Astrocyte of the cerebellum (primary cell): ENCODE data around the gene SF3B3.

Source experiments
- DNase-seq: peaks from one replicate; pipeline ENCODE4 v3.0.0-alpha.2; 2011; ENCODE audit warnings: low read depth
- H3K4me3 ChIP-seq: 2 replicates; pipeline ENCODE4 v1.5.1; 2011; ENCODE audit warnings: mild to moderate bottlenecking, low read depth, low read length, moderate library complexity
- in situ Hi-C: cut with HindIII; loops from 2 replicates; pipeline ENCODE4 v1.10.0; 2017; ENCODE audit warnings: low sequenced_read_pairs
- TF ChIP-seq, protein P1 (sequence below): IDR thresholded peaks from 2 replicates; pipeline ENCODE4 v1.5.1; 2012; ENCODE audit warnings: low read length, low read depth, moderate library complexity, mild to moderate bottlenecking; ENCODE audit errors: missing control alignments

The SF3B3 gene

GRCh38 chr16:70490261-70490660, 33.4 kb upstream of the SF3B3 start:
- TF ChIP-seq, protein P1, sequence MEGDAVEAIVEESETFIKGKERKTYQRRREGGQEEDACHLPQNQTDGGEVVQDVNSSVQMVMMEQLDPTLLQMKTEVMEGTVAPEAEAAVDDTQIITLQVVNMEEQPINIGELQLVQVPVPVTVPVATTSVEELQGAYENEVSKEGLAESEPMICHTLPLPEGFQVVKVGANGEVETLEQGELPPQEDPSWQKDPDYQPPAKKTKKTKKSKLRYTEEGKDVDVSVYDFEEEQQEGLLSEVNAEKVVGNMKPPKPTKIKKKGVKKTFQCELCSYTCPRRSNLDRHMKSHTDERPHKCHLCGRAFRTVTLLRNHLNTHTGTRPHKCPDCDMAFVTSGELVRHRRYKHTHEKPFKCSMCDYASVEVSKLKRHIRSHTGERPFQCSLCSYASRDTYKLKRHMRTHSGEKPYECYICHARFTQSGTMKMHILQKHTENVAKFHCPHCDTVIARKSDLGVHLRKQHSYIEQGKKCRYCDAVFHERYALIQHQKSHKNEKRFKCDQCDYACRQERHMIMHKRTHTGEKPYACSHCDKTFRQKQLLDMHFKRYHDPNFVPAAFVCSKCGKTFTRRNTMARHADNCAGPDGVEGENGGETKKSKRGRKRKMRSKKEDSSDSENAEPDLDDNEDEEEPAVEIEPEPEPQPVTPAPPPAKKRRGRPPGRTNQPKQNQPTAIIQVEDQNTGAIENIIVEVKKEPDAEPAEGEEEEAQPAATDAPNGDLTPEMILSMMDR: no peak
- DNase-seq: no peak
- H3K4me3 ChIP-seq: no peak overlapping the region
- in situ Hi-C loops: no loop called here

DNA sequence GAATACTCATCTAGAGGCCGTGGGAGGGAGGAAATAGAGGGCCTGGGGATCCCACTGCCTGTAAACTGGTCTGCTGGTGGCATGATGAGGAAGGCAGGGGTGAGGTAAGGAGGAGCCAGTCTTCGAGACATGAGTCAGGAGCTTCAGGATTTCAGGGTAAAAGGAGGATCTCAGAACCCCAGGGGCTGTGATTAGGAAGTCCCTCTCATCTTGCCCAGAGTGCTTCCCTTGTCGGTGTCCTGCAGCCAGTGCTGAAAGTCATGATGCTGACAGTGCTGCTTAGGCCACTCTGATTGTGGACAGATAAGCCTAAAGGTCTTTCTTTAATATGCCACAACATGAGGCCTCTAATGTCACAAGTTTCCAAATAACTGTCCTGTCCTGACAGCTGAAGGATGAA, 29.8 kb upstream of the SF3B3 start:
- TF ChIP-seq, protein P1: no peak
- no peak overlapping the region for H3K4me3 ChIP-seq
- in situ Hi-C loops: no loop called here
- no peak for DNase-seq

- no peak for DNase-seq
- in situ Hi-C loops: no loop called here
- TF ChIP-seq, protein P1: no peak
- no peak overlapping the region for H3K4me3 ChIP-seq
These were observed 29.3 kb upstream of the SF3B3 start for GRCh38 chr16:70494202-70494770.

DNA sequence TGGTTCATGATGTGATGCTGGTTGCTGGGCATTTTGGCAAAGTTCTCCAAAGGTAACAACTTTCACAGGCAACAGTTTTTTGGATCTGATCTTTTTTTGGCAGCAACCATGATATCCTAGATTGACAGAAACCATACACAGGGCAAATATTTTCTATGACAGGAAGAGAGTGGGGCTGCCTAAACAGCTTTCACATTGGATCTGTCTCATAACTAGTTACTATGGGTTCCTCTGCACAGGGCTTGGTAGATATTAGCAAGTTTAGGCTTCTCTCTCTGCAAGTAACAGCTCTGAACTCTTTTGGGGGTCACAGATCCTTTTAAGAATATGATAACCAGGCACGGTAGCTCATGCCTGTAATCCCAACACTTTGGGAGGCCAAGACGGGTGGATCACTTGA, 28.8 kb upstream of the SF3B3 start:
- in situ Hi-C loops: no loop called here
- no peak overlapping the region for H3K4me3 ChIP-seq

DNA sequence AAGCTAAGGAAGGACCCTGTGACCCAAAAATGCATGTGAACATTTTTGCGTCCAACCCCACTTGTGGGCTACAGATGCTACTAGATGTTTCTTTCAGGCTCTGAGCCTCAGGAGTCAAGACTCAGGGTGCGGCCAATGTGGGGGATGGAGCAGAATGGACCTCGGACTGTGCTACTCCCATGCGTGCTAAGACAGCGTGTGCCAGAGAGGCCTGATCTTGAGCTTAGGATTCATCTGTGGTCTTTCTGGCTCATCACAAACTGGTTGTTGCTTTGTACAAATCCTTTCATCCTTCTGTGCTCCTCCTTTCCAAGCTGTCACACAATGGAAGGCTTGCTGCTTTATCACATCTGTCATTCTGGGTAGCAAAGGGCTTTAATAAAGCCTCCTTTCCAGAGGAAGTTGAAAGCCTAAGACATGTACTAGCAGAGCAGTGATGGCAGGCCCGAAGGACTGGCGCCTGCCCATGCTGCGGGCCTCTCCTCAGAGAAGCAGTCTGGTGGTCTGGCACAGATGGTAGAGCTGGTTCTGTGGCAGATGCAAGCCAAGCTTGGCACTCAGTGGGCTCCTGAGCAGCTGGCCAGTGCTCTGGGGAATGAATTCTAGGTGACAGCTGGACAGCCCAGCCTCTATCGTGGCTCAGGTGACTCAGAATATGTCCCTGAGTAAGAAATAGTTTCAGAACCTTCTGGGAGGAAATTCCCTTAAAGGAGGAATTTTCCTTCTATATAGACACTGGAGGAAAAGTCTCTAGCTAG, 28.0 kb upstream of the SF3B3 start:
- no peak overlapping the region for H3K4me3 ChIP-seq
- no peak for DNase-seq
- in situ Hi-C loops: no loop called here
- TF ChIP-seq, protein P1: no peak

More for the DNA sequence above, 28.8 kb upstream of the SF3B3 start:
- TF ChIP-seq, protein P1: no peak
- no peak for DNase-seq

GRCh38 chr16:70496513-70496912, 27.1 kb upstream of the SF3B3 start:
- no peak overlapping the region for H3K4me3 ChIP-seq
- TF ChIP-seq, protein P1: no peak
- in situ Hi-C loops: no loop called here
- no peak for DNase-seq
